Kidney epithelial cell (primary cell): ENCODE measurements around the gene DHX32. TPM values are rescaled to one million over a fixed set of nuclear protein-coding genes. Genes with fewer than 3 reads are reported as not detected.

Experiments
- DNase-seq: peaks from one replicate; pipeline ENCODE4 v3.0.0-alpha.2; 2010; ENCODE audit warnings: low read depth
- H3K27me3 ChIP-seq: 2 replicates; pipeline ENCODE4 v1.6.0; 2011; ENCODE audit warnings: low read length; ENCODE audit not compliant: control insufficient read depth, insufficient read depth
- H3K36me3 ChIP-seq: 2 replicates; pipeline ENCODE4 v1.5.1; 2011; ENCODE audit warnings: low read length; ENCODE audit not compliant: control insufficient read depth, insufficient read depth
- H3K4me3 ChIP-seq: 2 replicates; pipeline ENCODE4 v1.5.1; 2011; ENCODE audit warnings: low read depth, mild to moderate bottlenecking, control low read depth, low read length
- CTCF ChIP-seq: IDR thresholded peaks from 2 replicates; pipeline ENCODE4 v1.5.1; 2011; ENCODE audit warnings: mild to moderate bottlenecking, moderate library complexity, low read length, control low read depth, inconsistent platforms; ENCODE audit not compliant: insufficient read depth, poor library complexity, severe bottlenecking
- total RNA-seq: library from RNA; depleted of rRNA; stranded (reverse); fragments of >200 nt; gene quantifications from 2 replicates; pipeline ENCODE4 v1.2.3, GENCODE V29; 2015

The DHX32 gene
- total RNA-seq, 1 donor from 2014 or later = 33.4 TPM

GRCh38 chr10:125843603-125844329, 37.3 kb downstream of the DHX32 start:
- no peak for DNase-seq
- no peak for TF ChIP-seq CTCF
- Histone ChIP-seq H3K36me3 (peaks cover 3% of the 10 kb centered on the region), H3K27me3 (no peaks in the 10 kb centered on the region), H3K4me3 (no peak overlapping the region)

- H3K4me3 ChIP-seq = no peak overlapping the region
- no peak for TF ChIP-seq CTCF
- no peak for DNase-seq
- no peaks in the 10 kb centered on the region for H3K27me3 ChIP-seq
- H3K36me3 ChIP-seq = peaks cover 3% of the 10 kb centered on the region
Measured at GRCh38 chr10:125840955-125841354, 40.1 kb downstream of the DHX32 start.

GRCh38 chr10:125840406-125840805, 40.7 kb downstream of the DHX32 start:
- no peak for DNase-seq
- no peak overlapping the region for H3K4me3 ChIP-seq
- no peak for TF ChIP-seq CTCF
- no peaks in the 10 kb centered on the region for H3K27me3 ChIP-seq
- peaks cover 3% of the 10 kb centered on the region for H3K36me3 ChIP-seq

- DNase-seq = no peak
- TF ChIP-seq CTCF = no peak
- no peaks in the 10 kb centered on the region for H3K27me3 ChIP-seq
- H3K4me3 ChIP-seq = no peak overlapping the region
- peaks cover 3% of the 10 kb centered on the region for H3K36me3 ChIP-seq
Measured at GRCh38 chr10:125838802-125839575, 42.1 kb downstream of the DHX32 start.

GRCh38 chr10:125836746-125837145, 44.3 kb downstream of the DHX32 start:
- no peak for TF ChIP-seq CTCF
- H3K27me3 ChIP-seq = no peaks in the 10 kb centered on the region
- H3K36me3 ChIP-seq = peaks cover 3% of the 10 kb centered on the region
- DNase-seq = no peak
- H3K4me3 ChIP-seq = no peak overlapping the region
